Gastrocnemius medialis (tissue), 4 donors: ENCODE results near the gene ACTR5. TPM values are rescaled to one million over a fixed set of nuclear protein-coding genes. Genes with fewer than 3 reads are reported as not detected.

Source experiments
- ATAC-seq, 2 donors: fragments of 150-250 bp; one replicate each; pipeline ENCODE4 v1.9.1; 2016
- DNase-seq, 2 donors: peaks; one replicate each; pipeline ENCODE4 v3.0.0-alpha.2; 2019
- H3K27ac ChIP-seq, 4 donors: fragments of 200-600 bp; sonication (generic); 1 replicate in 1 of 4; 2 replicates in 3 of 4; pipeline ENCODE4 v1.5.1; 2016 to 2018; ENCODE audit warnings: mild to moderate bottlenecking in 2 of 4, moderate library complexity in 1 of 4
- H3K27me3 ChIP-seq, 3 donors: fragments of 200-600 bp; sonication (generic) in 2 of 3; 1 replicate in 1 of 3; 2 replicates in 2 of 3; pipeline versions ENCODE4 v1.5.1 to v1.6.0; 2016 to 2019; ENCODE audit warnings: mild to moderate bottlenecking in 1 of 3, moderate library complexity in 1 of 3
- H3K36me3 ChIP-seq, 2 donors: fragments of 200-600 bp; sonication (generic) in 1 of 2; one replicate each; pipeline ENCODE4 v1.5.1; 2017 to 2018
- H3K4me1 ChIP-seq, 2 donors: fragments of 200-600 bp; sonication (generic) in 1 of 2; one replicate each; pipeline ENCODE4 v1.5.1; 2016 to 2017; ENCODE audit warnings: mild to moderate bottlenecking in 2 of 2
- H3K4me3 ChIP-seq, 4 donors: fragments of 200-600 bp; sonication (generic) in 3 of 4; 1 replicate in 1 of 4; 2 replicates in 3 of 4; pipeline ENCODE4 v1.5.1; 2016 to 2019; ENCODE audit warnings: mild to moderate bottlenecking in 2 of 4
- H3K9me3 ChIP-seq, 3 donors: fragments of 200-600 bp; sonication (generic) in 2 of 3; 1 replicate in 1 of 3; 2 replicates in 2 of 3; pipeline ENCODE4 v1.5.1; 2016 to 2019
- POLR2A ChIP-seq, 2 donors: fragments of 450-650 bp; IDR thresholded peaks; one replicate each; pipeline ENCODE4 v1.6.1; 2017; ENCODE audit warnings: antibody characterized with exemption in 2 of 2, mild to moderate bottlenecking in 2 of 2, moderate library complexity in 2 of 2
- in situ Hi-C, 4 donors: fragments of 200-750 bp; cut with MboI; loops; one replicate each; pipeline versions ENCODE4 v1.15.0 to v1.8.0; 2017; ENCODE audit warnings: low sequenced_read_pairs in 4 of 4
- intact Hi-C: fragments of 100-400 bp; cut with DNase I; formaldehyde crosslinking; loops from one replicate; pipeline ENCODE4 v1.15.1; 2023; ENCODE audit warnings: low total_unique reads
- total RNA-seq, 4 donors: library from RNA; depleted of rRNA; stranded (reverse); fragments of >200 nt; gene quantifications; one replicate each; pipeline versions ENCODE4 v1.1.0 to v1.2.3, GENCODE V29; 2016
- TF ChIP-seq, protein P1 (sequence below), 5 experiments: fragments of 450-650 bp in 3 of 5; fragments of 200-600 bp in 2 of 5; sonication (generic) in 2 of 5; IDR thresholded peaks in 4 of 5; conservative IDR thresholded peaks in 1 of 5; 1 replicate in 4 of 5; 2 replicates in 1 of 5; pipeline ENCODE4 v1.5.1; 2016 to 2019; ENCODE audit warnings: antibody characterized with exemption in 5 of 5, mild to moderate bottlenecking in 3 of 5, moderate library complexity in 3 of 5

The ACTR5 gene
- 1 to 10 TPM; 6.3 to 10.0 (median 8.0) TPM for total RNA-seq

DNA sequence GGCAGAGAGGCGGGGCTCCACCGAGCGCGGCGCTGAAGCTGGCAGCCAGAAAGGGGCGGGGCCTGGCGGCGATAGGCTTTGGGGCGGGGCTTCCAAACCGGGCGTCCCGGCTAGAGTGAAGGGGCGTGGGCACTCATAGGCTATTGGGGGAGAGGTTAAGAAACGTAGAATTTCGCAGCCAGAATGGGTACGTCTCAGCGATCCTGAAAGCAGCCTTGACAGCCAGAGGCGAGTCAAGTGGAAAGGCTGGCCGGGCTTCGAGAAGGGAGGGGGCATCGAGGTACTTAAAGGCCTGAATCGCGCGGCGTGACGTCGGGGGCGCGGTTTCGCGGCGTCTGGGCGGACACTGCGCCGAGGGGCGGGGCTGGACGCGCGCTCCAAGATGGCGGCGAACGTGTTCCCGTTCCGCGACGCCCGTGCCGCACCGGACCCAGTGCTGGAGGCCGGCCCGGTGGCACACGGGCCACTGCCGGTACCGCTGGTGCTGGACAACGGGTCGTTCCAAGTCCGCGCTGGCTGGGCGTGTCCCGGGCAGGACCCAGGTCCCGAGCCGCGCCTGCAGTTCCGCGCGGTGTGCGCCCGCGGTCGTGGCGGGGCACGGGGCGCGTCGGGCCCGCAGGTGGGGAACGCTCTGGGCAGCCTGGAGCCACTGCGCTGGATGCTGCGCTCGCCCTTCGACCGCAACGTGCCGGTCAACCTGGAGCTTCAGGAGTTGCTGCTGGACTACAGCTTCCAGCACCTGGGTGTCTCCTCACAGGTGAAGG is at the start of gene ACTR5:
Gene ACTR5 (plus strand): TSS at position 364 of the 764 bp plus-strand sequence. CDS start 19 bp downstream, at position 383.
- in situ Hi-C loops, result no loop called here

DNA sequence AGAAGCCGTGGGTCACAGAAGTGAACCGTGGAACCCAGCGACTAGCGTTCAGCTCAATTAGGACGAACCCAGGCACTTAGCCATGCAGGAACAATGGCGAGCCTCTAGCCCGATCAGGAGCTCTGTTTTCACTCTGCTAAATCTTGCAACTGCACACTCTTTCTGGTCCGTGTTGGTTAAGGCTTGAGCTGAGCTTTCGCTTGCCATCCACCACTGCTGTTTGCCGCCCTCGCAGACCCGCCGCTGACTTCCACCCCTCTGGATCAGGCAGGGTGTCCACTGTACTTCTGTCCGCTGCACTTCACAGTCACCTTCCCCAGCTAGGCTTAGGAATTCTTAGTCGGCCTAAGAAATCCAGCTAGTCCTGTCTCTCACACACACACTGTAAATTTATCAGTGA is 49.7 kb upstream of the ACTR5 start:
- Histone ChIP-seq H3K27ac (no peak overlapping the region), H3K9me3 (no peaks in the 10 kb centered on the region), H3K4me3 (no peak overlapping the region), H3K4me1 (no peaks in the 10 kb centered on the region), H3K36me3 (no peaks in the 10 kb centered on the region), H3K27me3 (peaks cover 10 to 15% (median 11%) of the 10 kb centered on the region in 3 donors)
- no peak for DNase-seq
- in situ Hi-C loops (no loop called here), intact Hi-C loops (no loop called here)
- TF ChIP-seq, protein P1, sequence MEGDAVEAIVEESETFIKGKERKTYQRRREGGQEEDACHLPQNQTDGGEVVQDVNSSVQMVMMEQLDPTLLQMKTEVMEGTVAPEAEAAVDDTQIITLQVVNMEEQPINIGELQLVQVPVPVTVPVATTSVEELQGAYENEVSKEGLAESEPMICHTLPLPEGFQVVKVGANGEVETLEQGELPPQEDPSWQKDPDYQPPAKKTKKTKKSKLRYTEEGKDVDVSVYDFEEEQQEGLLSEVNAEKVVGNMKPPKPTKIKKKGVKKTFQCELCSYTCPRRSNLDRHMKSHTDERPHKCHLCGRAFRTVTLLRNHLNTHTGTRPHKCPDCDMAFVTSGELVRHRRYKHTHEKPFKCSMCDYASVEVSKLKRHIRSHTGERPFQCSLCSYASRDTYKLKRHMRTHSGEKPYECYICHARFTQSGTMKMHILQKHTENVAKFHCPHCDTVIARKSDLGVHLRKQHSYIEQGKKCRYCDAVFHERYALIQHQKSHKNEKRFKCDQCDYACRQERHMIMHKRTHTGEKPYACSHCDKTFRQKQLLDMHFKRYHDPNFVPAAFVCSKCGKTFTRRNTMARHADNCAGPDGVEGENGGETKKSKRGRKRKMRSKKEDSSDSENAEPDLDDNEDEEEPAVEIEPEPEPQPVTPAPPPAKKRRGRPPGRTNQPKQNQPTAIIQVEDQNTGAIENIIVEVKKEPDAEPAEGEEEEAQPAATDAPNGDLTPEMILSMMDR (IDR thresholded peaks at IDR 0.05 in 4 of 5, conservative IDR thresholded peaks at IDR 0.05 in 1 of 5), result no peak
- TF ChIP-seq POLR2A (IDR thresholded peaks at IDR 0.05), result no peak
- ATAC-seq, result no peak

More for the DNA sequence above, at the start of gene ACTR5:
- DNase-seq (peak; percentile 84 to 87), ATAC-seq (peak; percentile 96 to 98)
- H3K4me1 ChIP-seq, result peaks cover 4 to 11% of the 10 kb centered on the region in 2 donors
- intact Hi-C loops, result loop anchor here (1.0 kb wide), 1 partner anchor 213 kb away; no protein-coding TSS in a partner anchor
- peak within 1 kb of the TSS; percentile 64 to 95 (median 80) for H3K4me3 ChIP-seq
- H3K9me3 ChIP-seq, result no peaks in the 10 kb centered on the region
- H3K27me3 ChIP-seq, result peaks cover 0 to 2% (median 0%) of the 10 kb centered on the region in 3 donors
- TF ChIP-seq, protein P1 (IDR thresholded peaks at IDR 0.05 in 4 of 5, conservative IDR thresholded peaks at IDR 0.05 in 1 of 5), result no peak
- TF ChIP-seq POLR2A (IDR thresholded peaks at IDR 0.05), result peak; percentile 35 to 46
- peak within 1 kb of the TSS; percentile 78 to 93 (median 86) for H3K27ac ChIP-seq
- peaks cover 0 to 10% of the 10 kb centered on the region in 2 donors for H3K36me3 ChIP-seq

DNA sequence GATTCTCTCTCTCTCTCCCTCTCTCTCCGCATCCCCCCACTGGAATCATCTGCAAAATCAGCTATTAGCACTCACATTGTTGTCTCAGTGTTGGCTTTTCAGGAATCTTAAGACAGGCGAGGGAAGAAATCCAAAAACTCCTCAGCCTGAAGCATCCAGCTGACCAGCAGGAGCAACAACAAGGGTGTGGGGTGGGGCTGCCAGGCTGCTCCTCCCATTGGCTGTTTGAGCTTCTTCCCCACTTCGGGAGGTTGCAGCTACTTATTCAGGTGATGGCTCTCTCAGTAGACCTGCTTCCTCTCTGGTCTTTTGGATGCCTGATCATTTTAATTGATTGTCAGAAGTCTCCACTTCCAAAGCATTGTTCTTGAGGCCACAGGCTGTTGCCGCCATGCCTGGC is 48.1 kb upstream of the ACTR5 start:
- Histone ChIP-seq H3K27me3 (peaks cover 10 to 20% (median 11%) of the 10 kb centered on the region in 3 donors), H3K4me1 (no peaks in the 10 kb centered on the region), H3K36me3 (no peaks in the 10 kb centered on the region), H3K4me3 (no peak overlapping the region), H3K27ac (no peak overlapping the region), H3K9me3 (no peaks in the 10 kb centered on the region)
- in situ Hi-C loops, result no loop called here
- intact Hi-C loops, result no loop called here
- ATAC-seq, result no peak
- TF ChIP-seq, protein P1 (IDR thresholded peaks at IDR 0.05 in 4 of 5, conservative IDR thresholded peaks at IDR 0.05 in 1 of 5), result no peak
- TF ChIP-seq POLR2A (IDR thresholded peaks at IDR 0.05), result no peak
- no peak for DNase-seq

DNA sequence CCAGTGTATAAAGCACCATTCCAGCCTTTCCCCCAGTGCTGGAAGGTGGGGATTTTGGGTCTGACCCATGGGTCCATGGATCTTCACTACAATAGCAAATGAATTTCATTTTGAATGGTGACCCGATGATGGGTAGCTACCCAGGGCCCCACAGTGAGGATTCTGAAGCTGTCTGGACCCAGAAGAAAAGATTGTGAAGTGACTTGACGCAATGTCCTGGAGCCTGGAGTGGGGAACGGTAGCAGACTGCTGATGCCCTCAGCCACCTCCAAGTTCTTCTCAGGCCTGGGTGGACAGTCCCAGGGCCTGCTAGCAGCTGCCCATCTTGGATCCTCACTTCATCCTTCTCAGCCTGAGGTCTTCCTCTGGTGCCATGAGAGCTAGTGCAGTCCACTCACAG is 47.3 kb upstream of the ACTR5 start:
- ATAC-seq (no peak), DNase-seq (no peak)
- no peak overlapping the region for H3K27ac ChIP-seq
- H3K36me3 ChIP-seq, result no peaks in the 10 kb centered on the region
- no peak overlapping the region for H3K4me3 ChIP-seq
- intact Hi-C loops, result no loop called here
- TF ChIP-seq POLR2A (IDR thresholded peaks at IDR 0.05), result no peak
- TF ChIP-seq, protein P1 (IDR thresholded peaks at IDR 0.05 in 4 of 5, conservative IDR thresholded peaks at IDR 0.05 in 1 of 5), result no peak
- in situ Hi-C loops, result no loop called here
- H3K4me1 ChIP-seq, result no peaks in the 10 kb centered on the region
- peaks cover 10 to 21% (median 11%) of the 10 kb centered on the region in 3 donors for H3K27me3 ChIP-seq
- no peaks in the 10 kb centered on the region for H3K9me3 ChIP-seq
